PFSK-1 (cell line): ENCODE results near the gene LSS.

Experiments used
- POLR2AphosphoS5 ChIP-seq: IDR thresholded peaks from 2 replicates; pipeline ENCODE4 v1.6.1; 2012; ENCODE audit warnings: low read depth, mild to moderate bottlenecking, control low read depth, low read length, moderate library complexity
- SIN3A ChIP-seq: IDR thresholded peaks from 2 replicates; pipeline ENCODE4 v1.6.1; 2012; ENCODE audit warnings: mild to moderate bottlenecking, low read length, moderate library complexity, borderline replicate concordance; ENCODE audit not compliant: insufficient read depth
- TAF1 ChIP-seq: IDR thresholded peaks from 2 replicates; pipeline ENCODE4 v1.6.1; 2012; ENCODE audit warnings: low read length, control low read depth, borderline replicate concordance; ENCODE audit not compliant: insufficient read depth

DNA sequence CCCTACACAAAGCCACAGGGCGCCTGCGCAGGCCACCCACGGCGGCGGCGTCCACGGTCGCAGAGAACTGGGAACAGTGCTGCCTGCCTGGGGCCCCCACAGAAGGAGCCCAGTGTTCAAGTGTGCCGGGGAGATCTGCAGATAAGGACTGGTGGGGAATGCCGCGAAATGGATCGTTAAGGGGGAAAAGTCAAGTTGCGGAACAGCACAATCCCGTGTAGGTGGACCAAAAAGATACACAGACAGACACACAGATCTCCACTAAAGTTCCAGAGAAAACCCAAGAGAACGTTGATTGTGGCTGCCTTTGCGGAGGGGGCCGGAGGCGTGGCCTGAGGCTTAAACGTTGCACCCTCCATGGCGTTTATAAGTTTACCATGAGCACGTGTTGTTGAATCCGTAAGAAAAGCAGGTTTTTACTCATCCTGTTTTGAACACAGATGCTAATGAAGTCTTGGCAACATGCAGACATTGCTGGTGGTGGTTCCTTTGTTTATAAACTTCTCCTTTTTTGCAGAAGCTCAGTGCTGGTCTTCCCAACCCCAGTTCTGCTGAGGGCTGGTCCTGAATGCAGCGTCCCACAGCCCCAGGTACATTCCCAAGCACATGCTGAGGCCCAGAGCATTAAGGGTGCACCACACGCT is 48.4 kb downstream of the LSS start:
- TF ChIP-seq SIN3A (no peak), TAF1 (no peak), POLR2AphosphoS5 (no peak)
